Kidney glomerular epithelial cell (primary cell): ENCODE results near the gene AKAP13.

Experiments used
- DNase-seq: peaks from one replicate; lab custom pipeline; 2025; lab: John Stamatoyannopoulos, UW

AKAP13 gene

GRCh38 chr15:85770096-85771041 is 390.0 kb downstream of the AKAP13 start:
- DNase-seq = no peak

- DNase-seq = no peak
These were observed 390.9 kb downstream of the AKAP13 start for GRCh38 chr15:85771271-85771670.

- no peak for DNase-seq
These were observed 391.5 kb downstream of the AKAP13 start for GRCh38 chr15:85771781-85772445.

- no peak for DNase-seq
These were observed 392.3 kb downstream of the AKAP13 start for GRCh38 chr15:85772668-85773067.

GRCh38 chr15:85773249-85773648 is 392.8 kb downstream of the AKAP13 start:
- no peak for DNase-seq

- no peak for DNase-seq
These were observed 393.6 kb downstream of the AKAP13 start for GRCh38 chr15:85773970-85774369.

- no peak for DNase-seq
These were observed 397.1 kb downstream of the AKAP13 start for GRCh38 chr15:85777250-85778106.

- peak; percentile 36 for DNase-seq
These were observed 397.8 kb downstream of the AKAP13 start for GRCh38 chr15:85778107-85778776.

GRCh38 chr15:85779249-85779648 is 398.8 kb downstream of the AKAP13 start:
- DNase-seq = no peak

GRCh38 chr15:85780225-85780985 is 400.0 kb downstream of the AKAP13 start:
- DNase-seq = no peak

- DNase-seq = no peak
These were observed 400.7 kb downstream of the AKAP13 start for GRCh38 chr15:85781099-85781498.

- no peak for DNase-seq
These were observed 401.7 kb downstream of the AKAP13 start for GRCh38 chr15:85782064-85782463.

- peak; percentile 64 for DNase-seq
These were observed 405.7 kb downstream of the AKAP13 start for GRCh38 chr15:85785887-85786780.

- DNase-seq = no peak
These were observed 406.3 kb downstream of the AKAP13 start for GRCh38 chr15:85786781-85787114.

- DNase-seq = no peak
These were observed 408.5 kb downstream of the AKAP13 start for GRCh38 chr15:85788771-85789495.

GRCh38 chr15:85789496-85789875 is 409.1 kb downstream of the AKAP13 start:
- DNase-seq = no peak

GRCh38 chr15:85792102-85792731 is 411.8 kb downstream of the AKAP13 start:
- no peak for DNase-seq

- DNase-seq = no peak
These were observed 412.6 kb downstream of the AKAP13 start for GRCh38 chr15:85792912-85793590.
